Aorta (tissue), 5 donors: Measurements from ENCODE around the gene IL24. TPM values are rescaled to one million over a fixed set of nuclear protein-coding genes. Genes with fewer than 3 reads are reported as not detected.
A peak's percentile ranks its signal among the peaks of the same experiment; 100 is the strongest.

Source experiments
- ATAC-seq: fragments of 200-7000 bp; cut with Tn5 transposase; one replicate; pipeline ENCODE4 v1.9.1; 2022; ENCODE audit warnings: moderate library complexity; ENCODE audit not compliant: low FRiP score
- DNase-seq, 2 donors: peaks; one replicate each; pipeline ENCODE4 v3.0.0-alpha.2; 2020
- H3K27ac ChIP-seq, 2 donors: one replicate each; pipeline ENCODE4 v1.5.1; 2013; ENCODE audit warnings: low read length in 2 of 2, mild to moderate bottlenecking in 2 of 2, moderate library complexity in 2 of 2, control low read depth in 1 of 2, inconsistent platforms in 1 of 2, low read depth in 1 of 2
- H3K27me3 ChIP-seq, 2 donors: one replicate each; pipeline ENCODE4 v1.6.1; 2013; ENCODE audit warnings: control low read depth in 1 of 2, low read length in 1 of 2, mild to moderate bottlenecking in 1 of 2, moderate library complexity in 1 of 2; ENCODE audit not compliant: insufficient read depth in 2 of 2, control insufficient read depth in 1 of 2
- H3K36me3 ChIP-seq, 2 donors: one replicate each; pipeline ENCODE4 v1.6.1; 2013; ENCODE audit warnings: control low read depth in 1 of 2, low read length in 1 of 2, mild to moderate bottlenecking in 1 of 2; ENCODE audit not compliant: insufficient read depth in 2 of 2, control insufficient read depth in 1 of 2
- H3K4me1 ChIP-seq, 2 donors: one replicate each; pipeline ENCODE4 v1.6.1; 2013; ENCODE audit warnings: low read length in 2 of 2, control low read depth in 1 of 2, mild to moderate bottlenecking in 1 of 2, moderate library complexity in 1 of 2; ENCODE audit not compliant: insufficient read depth in 2 of 2, control insufficient read depth in 1 of 2
- H3K4me3 ChIP-seq, 2 donors: one replicate each; pipeline ENCODE4 v1.5.1; 2013; ENCODE audit warnings: low read length in 2 of 2, control low read depth in 1 of 2, mild to moderate bottlenecking in 1 of 2
- H3K9me3 ChIP-seq: one replicate; pipeline ENCODE4 v1.6.1; 2013; ENCODE audit warnings: mild to moderate bottlenecking, low read length; ENCODE audit not compliant: control insufficient read depth
- WGBS, 2 donors: extraction: QIAGEN DNeasy Blood & Tissue Kit; methylation state at CpG; one replicate each; pipeline ENCODE4 v1.1.7; 2013; 5-methylcytosine and 5-hydroxymethylcytosine counted together
- intact Hi-C, 2 donors: fragments of 100-400 bp; cut with DNase I; formaldehyde crosslinking; loops; one replicate each; pipeline versions ENCODE4 v1.14.2 to v1.15.0; 2022
- polyA plus RNA-seq, 2 donors: library from polyadenylated mRNA; stranded (reverse); fragments of 200-250 nt; gene quantifications; one replicate each; pipeline ENCODE4 v1.2.3, GENCODE V29; 2013
- total RNA-seq, 2 donors: library from RNA; stranded (reverse); fragmentation: NEBNext Ultra II Directional; extraction: Animal tissue kit (Norgen Biotek cat#: 25700); gene quantifications; one replicate each; pipeline ENCODE4 v1.2.1, GENCODE V29; 2021
- donor health status: healthy with polysubstance abuse.
- donor health status: Bipolar disorder and iron deficiency.
- donor health status: DM: no; HTN: no; CAD: no.
- donor health status: DM: no; HTN: no; CAD: no.
- donor health status: DM: yes; HTN: yes; CAD: no.

The IL24 gene
- total and polyA plus RNA-seq, 4 donors, result not detected

DNA sequence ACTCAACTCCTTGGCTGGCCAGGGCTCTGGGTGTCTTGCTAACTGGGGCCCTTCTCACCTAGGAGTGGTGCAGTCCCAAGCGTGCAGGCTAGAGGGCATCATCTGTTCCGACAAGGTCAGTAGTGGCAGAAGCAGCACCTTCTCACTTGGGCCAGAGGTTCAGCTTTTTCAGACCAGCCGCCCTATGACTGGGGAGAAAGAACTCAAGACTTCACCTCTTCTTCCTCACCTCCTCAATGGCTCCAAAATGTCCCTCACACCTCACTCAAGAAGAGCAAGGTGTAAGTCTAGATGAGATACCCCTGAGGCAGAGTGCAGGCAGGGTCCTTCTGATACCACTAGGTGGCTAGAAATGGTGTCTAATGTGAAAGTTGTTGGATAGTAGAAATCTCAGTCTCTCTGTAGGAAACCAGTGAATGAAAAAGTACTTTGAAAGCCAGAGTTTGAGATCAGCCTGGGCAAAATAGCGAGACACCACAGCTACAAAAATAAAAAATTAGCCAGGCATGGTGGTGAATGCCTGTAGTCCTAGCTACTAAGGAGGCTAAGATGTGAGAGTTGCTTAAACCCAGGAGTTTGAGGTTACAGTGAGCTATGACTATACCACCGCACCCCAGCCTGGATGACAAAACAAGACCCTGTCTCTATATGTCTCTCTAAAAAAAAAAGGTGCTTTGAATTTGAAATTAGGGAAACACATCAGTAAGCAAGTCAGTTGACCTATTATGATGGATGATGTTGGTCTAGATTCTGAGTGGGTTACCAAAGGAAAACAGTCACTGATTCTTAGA lies 40.4 kb upstream of the IL24 start:
- 84 to 90% methylated on average over 5 of the region's 5 CpGs for WGBS, 2 donors
- H3K36me3 ChIP-seq, result no peaks in the 10 kb centered on the region
- H3K27ac ChIP-seq, result no peak overlapping the region
- no peaks in the 10 kb centered on the region for H3K4me1 ChIP-seq
- intact Hi-C loops, result no loop called here
- ATAC-seq (no peak), DNase-seq (no peak)
- H3K4me3 ChIP-seq, result no peak overlapping the region
- H3K9me3 ChIP-seq, result no peaks in the 10 kb centered on the region
- peaks cover 0 to 2% of the 10 kb centered on the region in 2 donors for H3K27me3 ChIP-seq

DNA sequence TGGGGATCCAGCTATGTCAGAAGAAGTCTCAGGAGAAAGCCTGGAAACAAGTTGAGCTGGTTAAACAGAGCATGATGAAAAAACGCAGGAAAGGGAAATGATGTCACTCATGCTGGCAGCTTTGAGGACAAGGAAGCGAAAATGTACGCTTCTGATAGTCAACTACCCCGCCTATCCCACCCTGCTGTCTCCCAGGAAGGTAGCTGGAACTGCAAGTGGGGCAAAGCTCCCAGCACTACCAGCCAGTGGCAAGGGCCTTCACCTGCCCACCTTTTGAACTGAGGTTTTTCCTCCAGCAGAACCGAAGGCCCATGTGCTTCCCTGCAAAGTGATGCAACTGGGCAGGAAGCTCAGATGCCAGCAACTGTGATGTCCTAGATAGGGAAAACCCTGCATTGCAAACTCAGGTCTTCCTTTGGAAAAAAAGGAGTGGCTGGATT lies 38.1 kb upstream of the IL24 start:
- H3K4me1 ChIP-seq, result no peaks in the 10 kb centered on the region
- H3K4me3 ChIP-seq, result no peak overlapping the region
- H3K9me3 ChIP-seq, result no peaks in the 10 kb centered on the region
- no peak for DNase-seq
- no peaks in the 10 kb centered on the region for H3K36me3 ChIP-seq
- ATAC-seq, result no peak
- 65 to 72% methylated on average over 5 of the region's 5 CpGs for WGBS, 2 donors
- H3K27me3 ChIP-seq, result peaks cover 0 to 2% of the 10 kb centered on the region in 2 donors
- intact Hi-C loops, result no loop called here
- no peak overlapping the region for H3K27ac ChIP-seq

DNA sequence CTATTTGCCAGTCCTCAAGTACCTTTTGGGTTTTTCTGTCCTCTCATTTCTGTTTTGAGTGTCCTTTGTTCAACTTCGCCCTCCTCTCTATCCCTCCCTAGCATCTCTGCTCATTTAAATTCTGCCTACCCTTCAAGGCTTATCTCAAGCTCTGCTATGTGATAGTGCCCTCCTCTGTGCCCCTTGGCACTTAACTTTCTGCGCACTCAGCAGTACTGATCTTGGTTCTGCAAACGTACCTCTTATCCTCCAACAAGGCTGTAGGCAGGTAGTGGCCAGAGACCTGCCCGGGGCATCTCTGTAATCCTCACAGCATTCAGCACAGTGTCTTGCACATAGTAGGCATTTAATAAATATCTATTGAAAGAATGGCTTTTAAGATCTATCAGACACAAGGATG lies 37.1 kb upstream of the IL24 start:
- DNase-seq (no peak), ATAC-seq (no peak)
- Histone ChIP-seq H3K27ac (no peak overlapping the region), H3K4me3 (no peak overlapping the region), H3K4me1 (no peaks in the 10 kb centered on the region), H3K27me3 (peaks cover 0 to 2% of the 10 kb centered on the region in 2 donors), H3K9me3 (no peaks in the 10 kb centered on the region), H3K36me3 (no peaks in the 10 kb centered on the region)
- intact Hi-C loops, result no loop called here
- 71 to 86% methylated on average over 4 of the region's 4 CpGs for WGBS, 2 donors

DNA sequence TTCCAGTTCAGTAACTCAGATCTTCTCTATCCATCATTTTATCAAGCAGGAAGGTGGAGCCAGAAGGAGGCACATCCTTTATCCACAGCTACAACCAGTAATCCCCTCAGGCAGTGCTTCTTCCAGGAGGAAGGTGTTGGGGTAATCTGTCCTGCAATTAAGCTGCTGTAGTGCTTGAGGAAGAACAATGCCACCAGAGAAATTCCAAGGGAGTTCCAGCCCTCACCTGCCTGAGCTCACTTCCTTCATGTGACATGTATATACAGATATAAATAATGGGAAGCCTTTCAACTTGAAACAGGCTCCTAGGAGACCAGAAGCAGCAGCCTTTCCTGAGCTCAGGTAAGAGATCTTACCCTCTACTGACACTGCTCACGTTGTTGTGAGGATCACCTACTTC lies 34.0 kb upstream of the IL24 start:
- Histone ChIP-seq H3K4me3 (no peak overlapping the region), H3K4me1 (no peaks in the 10 kb centered on the region), H3K36me3 (no peaks in the 10 kb centered on the region), H3K27ac (no peak overlapping the region), H3K9me3 (no peaks in the 10 kb centered on the region), H3K27me3 (peaks cover 0 to 2% of the 10 kb centered on the region in 2 donors)
- no peak for ATAC-seq
- no peak for DNase-seq
- 61 to 70% methylated on average over 1 of the region's 1 CpG for WGBS, 2 donors
- intact Hi-C loops, result no loop called here

DNA sequence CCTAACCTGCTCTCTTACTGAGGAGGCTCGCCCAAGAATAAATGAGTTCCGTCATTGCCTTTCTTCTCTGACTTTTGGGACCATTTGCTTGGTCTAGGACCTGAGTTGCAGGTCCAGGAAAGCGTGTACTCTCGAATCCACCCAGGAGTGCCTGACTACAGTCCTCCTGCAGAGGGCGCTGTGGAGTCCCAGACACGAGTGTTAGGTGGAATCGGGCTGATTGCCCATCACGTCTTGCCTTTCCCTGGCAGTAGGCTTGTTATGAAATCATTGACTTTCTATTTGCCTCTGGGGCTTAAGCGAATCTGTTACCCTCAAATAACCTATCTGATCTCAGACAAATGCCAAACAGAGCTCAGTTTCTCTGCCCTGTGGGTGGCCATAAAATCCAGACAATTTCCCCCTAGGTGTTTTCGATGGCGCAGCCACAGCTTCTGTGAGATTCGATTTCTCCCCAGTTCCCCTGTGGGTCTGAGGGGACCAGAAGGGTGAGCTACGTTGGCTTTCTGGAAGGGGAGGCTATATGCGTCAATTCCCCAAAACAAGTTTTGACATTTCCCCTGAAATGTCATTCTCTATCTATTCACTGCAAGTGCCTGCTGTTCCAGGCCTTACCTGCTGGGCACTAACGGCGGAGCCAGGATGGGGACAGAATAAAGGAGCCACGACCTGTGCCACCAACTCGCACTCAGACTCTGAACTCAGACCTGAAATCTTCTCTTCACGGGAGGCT lies 32.1 kb upstream of the IL24 start, which contains the start of gene IL20:
Gene IL20 (plus strand): TSS at position 685 of the 733 bp plus-strand sequence. CDS start 230 bp downstream, outside the sequence.
- Histone ChIP-seq H3K4me1 (no peaks in the 10 kb centered on the region), H3K9me3 (no peaks in the 10 kb centered on the region), H3K27me3 (peaks cover 0 to 3% of the 10 kb centered on the region in 2 donors), H3K36me3 (no peaks in the 10 kb centered on the region), H3K27ac (no peak within 1 kb of the TSS), H3K4me3 (no peak within 1 kb of the TSS)
- ATAC-seq, result peak; percentile 63
- 48 to 49% methylated on average over 19 of the region's 19 CpGs for WGBS, 2 donors
- DNase-seq, result peak; percentile 86 to 91
- intact Hi-C loops, result no loop called here

DNA sequence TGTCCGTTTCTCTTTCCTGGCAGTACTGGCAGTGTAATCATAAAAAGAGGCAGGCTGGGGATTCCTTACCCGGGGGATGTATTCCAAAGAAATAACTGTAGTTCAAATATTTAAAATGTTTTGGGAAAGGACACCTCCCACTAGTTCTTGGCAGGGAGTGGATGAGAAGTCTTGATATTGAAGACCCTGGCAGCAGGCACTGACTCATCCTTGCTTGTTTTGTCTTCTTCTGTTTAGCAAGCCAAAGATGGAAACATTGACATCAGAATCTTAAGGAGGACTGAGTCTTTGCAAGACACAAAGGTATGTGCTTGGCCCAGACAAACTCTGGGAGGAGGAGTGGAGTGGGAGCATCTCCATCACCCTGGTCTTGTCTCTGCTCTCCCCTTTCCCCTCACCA lies 31.2 kb upstream of the IL24 start:
- H3K27ac ChIP-seq, result no peak overlapping the region
- WGBS, 2 donors, result 35 to 37% methylated on average over 2 of the region's 2 CpGs
- ATAC-seq, result no peak

DNA sequence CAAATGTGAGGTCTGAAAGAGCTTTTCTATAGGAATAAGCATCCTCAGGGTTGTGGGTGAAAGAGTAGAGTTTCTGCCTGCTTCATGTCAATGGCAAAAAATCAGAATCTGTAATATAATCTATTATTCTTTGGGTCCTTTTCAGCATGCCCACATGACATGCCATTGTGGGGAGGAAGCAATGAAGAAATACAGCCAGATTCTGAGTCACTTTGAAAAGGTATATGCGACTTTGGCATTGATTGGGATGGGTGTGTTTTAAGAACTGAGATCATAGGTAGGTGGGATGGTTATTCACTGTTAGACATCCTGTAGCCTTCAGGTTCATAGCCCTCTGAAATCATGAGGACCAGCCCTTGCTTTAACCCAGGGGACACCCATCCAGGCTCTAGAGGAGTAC lies 30.0 kb upstream of the IL24 start:
- no peak for ATAC-seq
- H3K36me3 ChIP-seq, result no peaks in the 10 kb centered on the region
- intact Hi-C loops, result no loop called here

More for the DNA sequence above, 31.2 kb upstream of the IL24 start:
- Histone ChIP-seq H3K9me3 (peaks cover 2% of the 10 kb centered on the region), H3K36me3 (no peaks in the 10 kb centered on the region), H3K27me3 (peaks cover 0 to 2% of the 10 kb centered on the region in 2 donors), H3K4me1 (no peaks in the 10 kb centered on the region), H3K4me3 (no peak overlapping the region)
- intact Hi-C loops, result no loop called here
- DNase-seq, result no peak

DNA sequence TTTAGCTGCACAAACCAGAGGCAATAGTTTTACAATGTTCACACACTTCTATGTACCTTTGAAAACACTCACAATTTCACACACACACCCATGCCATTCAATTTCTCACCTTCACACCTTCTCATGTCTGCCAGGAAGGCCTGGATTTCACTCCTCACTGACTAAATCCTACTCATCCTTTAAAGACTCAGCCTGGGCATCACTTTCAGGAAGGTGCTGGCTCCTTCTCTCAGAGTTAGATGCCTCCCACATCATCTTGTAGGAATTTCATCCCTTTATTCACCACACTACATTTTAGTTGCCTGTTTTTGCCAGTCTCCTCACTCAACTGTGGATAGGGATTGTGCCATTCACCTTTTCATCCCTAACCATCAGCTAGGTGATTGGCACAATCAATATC lies 29.5 kb upstream of the IL24 start:
- Histone ChIP-seq H3K27ac (no peak overlapping the region), H3K36me3 (no peaks in the 10 kb centered on the region), H3K4me3 (no peak overlapping the region), H3K27me3 (peaks cover 0 to 2% of the 10 kb centered on the region in 2 donors), H3K9me3 (peaks cover 2% of the 10 kb centered on the region), H3K4me1 (no peaks in the 10 kb centered on the region)
- DNase-seq, result no peak
- ATAC-seq, result no peak
- intact Hi-C loops, result no loop called here

More for the DNA sequence above, 30.0 kb upstream of the IL24 start:
- H3K27me3 ChIP-seq, result peaks cover 0 to 2% of the 10 kb centered on the region in 2 donors
- no peak overlapping the region for H3K27ac ChIP-seq
- H3K4me1 ChIP-seq, result no peaks in the 10 kb centered on the region
- DNase-seq, result no peak
- WGBS, 2 donors, result 83 to 90% methylated on average over 1 of the region's 1 CpG
- peaks cover 2% of the 10 kb centered on the region for H3K9me3 ChIP-seq
- H3K4me3 ChIP-seq, result no peak overlapping the region
